ENCODE results near the gene C11orf54.

C11orf54 gene

GRCh38 chr11:93741094-93741881 is at the start of gene C11orf54, which contains the start of gene TAF1D:
TSS of gene C11orf54 (plus strand) at chr11:93741672. CDS start at chr11:93747394, 5,722 bp downstream.
TSS of gene TAF1D (minus strand) at chr11:93741495. CDS start at chr11:93739304, 2,191 bp downstream.
- 0 out of 2 replicates have a peak, but pooled peaks have one; percentile 11 for TF ChIP-seq GATA2 (IDR thresholded peaks at IDR 0.05; ENCODE audit: low read depth, low read length)
- TF ChIP-seq GATA3 (IDR thresholded peaks at IDR 0.05; ENCODE audit: low read depth, low read length), result no peak

GRCh38 chr11:93694109-93694508 is 47.4 kb upstream of the C11orf54 start:
- TF ChIP-seq GATA3 (IDR thresholded peaks at IDR 0.05; ENCODE audit: low read depth, low read length) (no peak), GATA2 (IDR thresholded peaks at IDR 0.05; ENCODE audit: low read depth, low read length) (no peak)

GRCh38 chr11:93694557-93694956 is 46.9 kb upstream of the C11orf54 start:
- no peak for TF ChIP-seq GATA3 (IDR thresholded peaks at IDR 0.05; ENCODE audit: low read depth, low read length)
- no peak for TF ChIP-seq GATA2 (IDR thresholded peaks at IDR 0.05; ENCODE audit: low read depth, low read length)

GRCh38 chr11:93697611-93698010 is 43.9 kb upstream of the C11orf54 start:
- TF ChIP-seq GATA2 (IDR thresholded peaks at IDR 0.05; ENCODE audit: low read depth, low read length) (no peak), GATA3 (IDR thresholded peaks at IDR 0.05; ENCODE audit: low read depth, low read length) (no peak)

GRCh38 chr11:93700830-93701229 is 40.6 kb upstream of the C11orf54 start:
- TF ChIP-seq GATA2 (IDR thresholded peaks at IDR 0.05; ENCODE audit: low read depth, low read length) (no peak), GATA3 (IDR thresholded peaks at IDR 0.05; ENCODE audit: low read depth, low read length) (no peak)

- TF ChIP-seq GATA3 (IDR thresholded peaks at IDR 0.05; ENCODE audit: low read depth, low read length), result no peak
- TF ChIP-seq GATA2 (IDR thresholded peaks at IDR 0.05; ENCODE audit: low read depth, low read length), result no peak
Measured at GRCh38 chr11:93704237-93704636, 37.2 kb upstream of the C11orf54 start.

GRCh38 chr11:93710239-93710638 is 31.2 kb upstream of the C11orf54 start:
- TF ChIP-seq GATA3 (IDR thresholded peaks at IDR 0.05; ENCODE audit: low read depth, low read length) (no peak), GATA2 (IDR thresholded peaks at IDR 0.05; ENCODE audit: low read depth, low read length) (no peak)

GRCh38 chr11:93712678-93713077 is 28.8 kb upstream of the C11orf54 start:
- no peak for TF ChIP-seq GATA3 (IDR thresholded peaks at IDR 0.05; ENCODE audit: low read depth, low read length)
- TF ChIP-seq GATA2 (IDR thresholded peaks at IDR 0.05; ENCODE audit: low read depth, low read length), result no peak

- no peak for TF ChIP-seq GATA3 (IDR thresholded peaks at IDR 0.05; ENCODE audit: low read depth, low read length)
- no peak for TF ChIP-seq GATA2 (IDR thresholded peaks at IDR 0.05; ENCODE audit: low read depth, low read length)
Measured at GRCh38 chr11:93715797-93716396, 25.6 kb upstream of the C11orf54 start.

- TF ChIP-seq GATA2 (IDR thresholded peaks at IDR 0.05; ENCODE audit: low read depth, low read length), result no peak
- no peak for TF ChIP-seq GATA3 (IDR thresholded peaks at IDR 0.05; ENCODE audit: low read depth, low read length)
Measured at GRCh38 chr11:93717501-93717900, 24.0 kb upstream of the C11orf54 start.

- no peak for TF ChIP-seq GATA3 (IDR thresholded peaks at IDR 0.05; ENCODE audit: low read depth, low read length)
- TF ChIP-seq GATA2 (IDR thresholded peaks at IDR 0.05; ENCODE audit: low read depth, low read length), result no peak
Measured at GRCh38 chr11:93718057-93718563, 23.4 kb upstream of the C11orf54 start.

- TF ChIP-seq GATA2 (IDR thresholded peaks at IDR 0.05; ENCODE audit: low read depth, low read length), result no peak
- no peak for TF ChIP-seq GATA3 (IDR thresholded peaks at IDR 0.05; ENCODE audit: low read depth, low read length)
Measured at GRCh38 chr11:93719310-93719709, 22.2 kb upstream of the C11orf54 start.

- no peak for TF ChIP-seq GATA2 (IDR thresholded peaks at IDR 0.05; ENCODE audit: low read depth, low read length)
- TF ChIP-seq GATA3 (IDR thresholded peaks at IDR 0.05; ENCODE audit: low read depth, low read length), result no peak
Measured at GRCh38 chr11:93720522-93720921, 20.9 kb upstream of the C11orf54 start.

- TF ChIP-seq GATA2 (IDR thresholded peaks at IDR 0.05; ENCODE audit: low read depth, low read length) (no peak), GATA3 (IDR thresholded peaks at IDR 0.05; ENCODE audit: low read depth, low read length) (no peak)
Measured at GRCh38 chr11:93724089-93724488, 17.4 kb upstream of the C11orf54 start.

Measured in SH-SY5Y (cell line).